H1 (cell line): ENCODE results near the gene INVS.

Source experiments
- CTCF ChIP-seq, 3 experiments: IDR thresholded peaks; 1 replicate in 2 of 3; 2 replicates in 1 of 3; pipeline versions ENCODE4 v1.5.1 to v1.6.1; 2011; ENCODE audit warnings: low read length in 3 of 3, mild to moderate bottlenecking in 3 of 3, inconsistent platforms in 2 of 3, low read depth in 1 of 3, moderate library complexity in 1 of 3; ENCODE audit not compliant: insufficient read depth in 1 of 3; ENCODE audit errors: control extremely low read depth in 1 of 3
- NANOG ChIP-seq: IDR thresholded peaks from 2 replicates; pipeline ENCODE4 v1.6.1; 2011; ENCODE audit warnings: low read length, low read depth, mild to moderate bottlenecking, inconsistent platforms; ENCODE audit not compliant: insufficient read depth, poor library complexity, severe bottlenecking
- NRF1 ChIP-seq: IDR thresholded peaks from 2 replicates; pipeline ENCODE4 v1.6.1; 2011; ENCODE audit warnings: mild to moderate bottlenecking, low read depth, low read length, improper control_type of control experiment
- RFX5 ChIP-seq: IDR thresholded peaks from 2 replicates; pipeline ENCODE4 v1.6.1; 2011; ENCODE audit warnings: low read depth, low read length, improper control_type of control experiment, borderline replicate concordance
- USF2 ChIP-seq: IDR thresholded peaks from 2 replicates; pipeline ENCODE4 v1.6.1; 2011; ENCODE audit warnings: low read length, improper control_type of control experiment

- TF ChIP-seq CTCF (IDR thresholded peaks at IDR 0.05; ENCODE audit: control extremely low read depth in 1 of 3, insufficient read depth in 1 of 3, low read depth in 1 of 3, low read length in 3 of 3) (no peak), USF2 (no peak), NRF1 (no peak), NANOG (no peak), RFX5 (no peak)
Measured at GRCh38 chr9:100281066-100281465, 182.0 kb downstream of the INVS start.
